SK-N-MC (cell line): ENCODE results near the gene KRTAP3-2.

Experiments used
- EZH2 ChIP-seq: fragments of 200-600 bp; sonication (generic); IDR thresholded peaks from one replicate; pipeline ENCODE4 v1.6.1; 2017; ENCODE audit warnings: antibody characterized with exemption
- FOXP2 ChIP-seq: optimal IDR thresholded peaks from 2 replicates; pipeline ENCODE3; 2011; ENCODE audit warnings: mild to moderate bottlenecking, moderate library complexity; ENCODE audit not compliant: insufficient read depth; ENCODE audit errors: extremely low read length, control extremely low read depth
- POLR2AphosphoS5 ChIP-seq: IDR thresholded peaks from 2 replicates; pipeline ENCODE4 v1.6.1; 2012; ENCODE audit warnings: mild to moderate bottlenecking, low read depth, low read length, borderline replicate concordance

DNA sequence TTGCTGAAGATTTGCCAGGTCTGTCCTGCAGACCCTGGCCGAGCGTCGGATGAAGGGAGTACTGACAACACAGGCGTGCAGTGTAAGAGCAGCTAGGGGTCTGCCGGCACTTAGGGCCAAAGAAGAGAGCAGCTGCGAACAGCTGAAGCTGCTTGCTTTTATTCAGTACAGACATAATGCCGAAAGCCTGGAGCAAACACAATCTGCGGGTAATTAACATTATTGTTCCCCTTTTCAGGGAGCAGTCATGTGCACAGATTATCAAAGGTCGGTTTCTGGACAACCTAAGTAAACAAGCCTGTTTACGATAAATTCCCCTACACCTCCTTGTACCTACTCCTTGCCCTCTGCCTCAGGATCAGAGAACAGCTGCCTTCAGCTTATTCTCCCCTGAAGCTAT, 50.3 kb downstream of the KRTAP3-2 start:
- no peak for TF ChIP-seq EZH2
- no peak for TF ChIP-seq POLR2AphosphoS5
- TF ChIP-seq FOXP2 = no peak
